Mesendoderm (in vitro differentiated cells): ENCODE data around the gene KRT8.

Experiments
- DNase-seq: peaks from one replicate; pipeline ENCODE4 v3.0.0; 2013
- H2AK5ac ChIP-seq: 2 replicates; pipeline ENCODE4 v1.6.1; 2013; ENCODE audit warnings: low read length, inconsistent platforms
- H2BK120ac ChIP-seq: 2 replicates; pipeline ENCODE4 v1.6.1; 2013; ENCODE audit warnings: low read depth, mild to moderate bottlenecking, low read length, moderate library complexity, mixed read lengths
- H2BK15ac ChIP-seq: replicated peaks from 2 replicates; pipeline ENCODE4 v1.6.1; 2013; ENCODE audit warnings: low read depth, mild to moderate bottlenecking, moderate library complexity
- H2BK5ac ChIP-seq: 2 replicates; pipeline ENCODE4 v1.6.1; 2013; ENCODE audit warnings: low read length, inconsistent platforms
- H3K18ac ChIP-seq: 2 replicates; pipeline ENCODE4 v1.6.1; 2013; ENCODE audit warnings: mild to moderate bottlenecking, low read length, mixed read lengths
- H3K23ac ChIP-seq: one replicate; pipeline ENCODE4 v1.6.1; 2013; ENCODE audit warnings: low read length
- H3K27ac ChIP-seq: 2 replicates; pipeline ENCODE4 v1.5.1; 2013; ENCODE audit warnings: low read depth, mild to moderate bottlenecking, inconsistent platforms, low read length, moderate library complexity
- H3K27me3 ChIP-seq: 2 replicates; pipeline ENCODE4 v1.6.1; 2013; ENCODE audit warnings: low read length, control low read depth, mild to moderate bottlenecking, inconsistent platforms; ENCODE audit not compliant: insufficient read depth, poor library complexity
- H3K36me3 ChIP-seq: 2 replicates; pipeline ENCODE4 v1.6.1; 2013; ENCODE audit warnings: low read length, inconsistent platforms; ENCODE audit not compliant: control insufficient read depth, insufficient read depth
- H3K4ac ChIP-seq: one replicate; pipeline ENCODE4 v1.6.1; 2013; ENCODE audit warnings: low read depth, mild to moderate bottlenecking, low read length, moderate library complexity
- H3K4me1 ChIP-seq: 2 replicates; pipeline ENCODE4 v1.6.1; 2013; ENCODE audit warnings: low read depth, low read length, inconsistent platforms; ENCODE audit not compliant: control insufficient read depth
- H3K4me2 ChIP-seq: 2 replicates; pipeline ENCODE4 v1.6.1; 2013; ENCODE audit warnings: low read length
- H3K4me3 ChIP-seq: 2 replicates; pipeline ENCODE4 v1.5.1; 2013; ENCODE audit warnings: mild to moderate bottlenecking, low read length
- H3K56ac ChIP-seq: one replicate; pipeline ENCODE4 v1.6.1; 2013; ENCODE audit warnings: low read length
- H3K79me1 ChIP-seq: 2 replicates; pipeline ENCODE4 v1.6.1; 2013; ENCODE audit warnings: low read length, inconsistent platforms
- H3K79me2 ChIP-seq: 2 replicates; pipeline ENCODE4 v1.6.1; 2013; ENCODE audit warnings: mild to moderate bottlenecking, low read length; ENCODE audit not compliant: control insufficient read depth, insufficient read depth
- H3K9ac ChIP-seq: 2 replicates; pipeline ENCODE4 v1.6.1; 2013; ENCODE audit warnings: low read length, inconsistent platforms
- H4K5ac ChIP-seq: one replicate; pipeline ENCODE4 v1.6.1; 2013; ENCODE audit warnings: low read length
- H4K8ac ChIP-seq: one replicate; pipeline ENCODE4 v1.6.1; 2013; ENCODE audit warnings: low read depth, mild to moderate bottlenecking, control low read depth, low read length, moderate library complexity
- WGBS: extraction: QIAGEN DNeasy Blood & Tissue Kit; methylation state at CpG from one replicate; pipeline ENCODE4 v1.1.7; 2013; ENCODE audit warnings: low lambda C conversion rate, missing lambda C conversion rate; ENCODE audit not compliant: insufficient coverage; ENCODE audit errors: extremely low coverage; 5-methylcytosine and 5-hydroxymethylcytosine counted together

The KRT8 gene

DNA sequence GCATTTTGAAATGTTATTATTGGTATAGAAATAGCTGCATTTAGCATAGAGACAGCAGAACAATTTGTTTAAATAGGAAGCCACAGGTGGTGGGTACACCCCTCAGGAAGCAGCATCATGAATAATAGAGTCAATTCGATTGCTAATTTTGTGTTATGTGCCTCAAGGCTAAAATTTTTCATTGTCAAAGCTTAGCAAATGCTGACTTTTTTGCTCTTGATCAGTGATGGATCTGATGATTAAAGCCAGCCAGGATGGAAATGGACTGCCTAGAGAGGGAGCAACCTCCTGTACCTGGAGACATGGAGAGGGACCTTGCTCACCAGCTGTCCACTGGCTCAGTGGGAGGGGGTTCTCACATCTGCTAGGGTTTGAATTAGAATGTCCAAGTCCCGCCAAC is 4.5 kb upstream of the KRT8 start:
- H3K18ac ChIP-seq: no peak overlapping the region
- no peak overlapping the region for H3K9ac ChIP-seq
- H3K4me3 ChIP-seq: no peak overlapping the region
- H3K4me1 ChIP-seq: peaks cover 22% of the 10 kb centered on the region
- H3K4me2 ChIP-seq: no peak overlapping the region
- H2BK120ac ChIP-seq: no peak overlapping the region
- H3K56ac ChIP-seq: peak overlapping the region; percentile 39
- no peak overlapping the region for H3K4ac ChIP-seq
- no peak overlapping the region for H2BK15ac ChIP-seq
- DNase-seq: no peak
- H3K23ac ChIP-seq: no peak overlapping the region
- H3K79me1 ChIP-seq: no peaks in the 10 kb centered on the region
- H3K27me3 ChIP-seq: no peaks in the 10 kb centered on the region
- no peak overlapping the region for H4K8ac ChIP-seq
- no CpG with 5 or more reads among the region's 2 CpGs for WGBS
- H4K5ac ChIP-seq: no peak overlapping the region
- peaks cover 4% of the 10 kb centered on the region for H3K79me2 ChIP-seq
- no peaks in the 10 kb centered on the region for H3K36me3 ChIP-seq
- H2AK5ac ChIP-seq: peak overlapping the region; percentile 46
- no peak overlapping the region for H3K27ac ChIP-seq
- no peak overlapping the region for H2BK5ac ChIP-seq

- H3K27me3 ChIP-seq: no peaks in the 10 kb centered on the region
- peak overlapping the region; percentile 53 for H2BK5ac ChIP-seq
- H3K18ac ChIP-seq: peak overlapping the region; percentile 77
- H3K27ac ChIP-seq: peak overlapping the region; percentile 21
- H3K23ac ChIP-seq: peak overlapping the region; percentile 48
- no CpG with 5 or more reads among the region's 7 CpGs for WGBS
- no peaks in the 10 kb centered on the region for H3K79me1 ChIP-seq
- H3K4me3 ChIP-seq: no peak overlapping the region
- peak; percentile 84 for DNase-seq
- H3K4me2 ChIP-seq: no peak overlapping the region
- H3K4ac ChIP-seq: peak overlapping the region; percentile 70
- peaks cover 23% of the 10 kb centered on the region for H3K79me2 ChIP-seq
- H3K4me1 ChIP-seq: peaks cover 22% of the 10 kb centered on the region
- no peaks in the 10 kb centered on the region for H3K36me3 ChIP-seq
- H4K8ac ChIP-seq: no peak overlapping the region
- H3K56ac ChIP-seq: peak overlapping the region; percentile 85
- H2BK120ac ChIP-seq: peak overlapping the region; percentile 39
- peak overlapping the region; percentile 30 for H3K9ac ChIP-seq
- H2AK5ac ChIP-seq: peak overlapping the region; percentile 96
- no peak overlapping the region for H2BK15ac ChIP-seq
- peak overlapping the region; percentile 10 for H4K5ac ChIP-seq
These were observed 2.4 kb upstream of the KRT8 start for GRCh38 chr12:52907092-52907810.

- Histone ChIP-seq H4K8ac (no peak overlapping the region), H3K4me2 (no peak overlapping the region), H3K27me3 (no peaks in the 10 kb centered on the region), H3K27ac (no peak overlapping the region), H3K23ac (no peak overlapping the region), H2BK5ac (peak overlapping the region; percentile 70), H3K4ac (peak overlapping the region; percentile 18), H2AK5ac (peak overlapping the region; percentile 89), H4K5ac (no peak overlapping the region), H3K18ac (no peak overlapping the region), H3K56ac (peak overlapping the region; percentile 70), H3K9ac (no peak overlapping the region), H3K36me3 (peaks cover 7% of the 10 kb centered on the region), H2BK15ac (no peak overlapping the region), H3K4me1 (peaks cover 22% of the 10 kb centered on the region), H3K4me3 (no peak overlapping the region), H3K79me2 (peaks cover 32% of the 10 kb centered on the region), H3K79me1 (peaks cover 7% of the 10 kb centered on the region), H2BK120ac (no peak overlapping the region)
- WGBS: no CpG with 5 or more reads among the region's 7 CpGs
- DNase-seq: no peak
These were observed 1.3 kb upstream of the KRT8 start for GRCh38 chr12:52906191-52906601.

GRCh38 chr12:52903855-52904508 is 894 bp downstream of the KRT8 start:
- DNase-seq: peak; percentile 74

GRCh38 chr12:52903285-52903854 is 1.5 kb downstream of the KRT8 start:
- no CpG with 5 or more reads among the region's 34 CpGs for WGBS
- H3K4me3 ChIP-seq: peak overlapping the region; percentile 80
- H4K5ac ChIP-seq: no peak overlapping the region
- no peak overlapping the region for H4K8ac ChIP-seq
- H2BK5ac ChIP-seq: no peak overlapping the region
- peak; percentile 91 for DNase-seq
- H3K9ac ChIP-seq: peak overlapping the region; percentile 83
- no peak overlapping the region for H3K4ac ChIP-seq
- no peaks in the 10 kb centered on the region for H3K27me3 ChIP-seq
- H3K56ac ChIP-seq: peak overlapping the region; percentile 91
- H3K23ac ChIP-seq: peak overlapping the region; percentile 37
- H2BK15ac ChIP-seq: no peak overlapping the region
- peak overlapping the region; percentile 66 for H3K18ac ChIP-seq
- peaks cover 14% of the 10 kb centered on the region for H3K4me1 ChIP-seq
- peaks cover 40% of the 10 kb centered on the region for H3K79me2 ChIP-seq
- peak overlapping the region; percentile 43 for H3K4me2 ChIP-seq
- H3K36me3 ChIP-seq: peaks cover 23% of the 10 kb centered on the region
- H3K27ac ChIP-seq: peak overlapping the region; percentile 64
- no peak overlapping the region for H2BK120ac ChIP-seq
- peaks cover 18% of the 10 kb centered on the region for H3K79me1 ChIP-seq
- H2AK5ac ChIP-seq: no peak overlapping the region

More at GRCh38 chr12:52903855-52904508, 894 bp downstream of the KRT8 start:
- peak overlapping the region; percentile 91 for H3K9ac ChIP-seq
- peaks cover 18% of the 10 kb centered on the region for H3K79me1 ChIP-seq
- peaks cover 22% of the 10 kb centered on the region for H3K36me3 ChIP-seq
- H2BK120ac ChIP-seq: no peak overlapping the region
- no peaks in the 10 kb centered on the region for H3K27me3 ChIP-seq
- WGBS: no CpG with 5 or more reads among the region's 31 CpGs
- peak overlapping the region; percentile 82 for H3K27ac ChIP-seq
- H2BK15ac ChIP-seq: no peak overlapping the region
- peak overlapping the region; percentile 92 for H3K56ac ChIP-seq
- H4K8ac ChIP-seq: no peak overlapping the region
- peaks cover 40% of the 10 kb centered on the region for H3K79me2 ChIP-seq
- H3K23ac ChIP-seq: peak overlapping the region; percentile 98
- peak overlapping the region; percentile 81 for H2BK5ac ChIP-seq
- peak overlapping the region; percentile 66 for H3K18ac ChIP-seq
- H3K4me3 ChIP-seq: peak overlapping the region; percentile 89
- no peak overlapping the region for H2AK5ac ChIP-seq
- H3K4ac ChIP-seq: peak overlapping the region; percentile 60
- peak overlapping the region; percentile 53 for H3K4me2 ChIP-seq
- peaks cover 15% of the 10 kb centered on the region for H3K4me1 ChIP-seq
- no peak overlapping the region for H4K5ac ChIP-seq
